WTC11 (cell line): Measurements from ENCODE around the gene CENPB. TPM values are rescaled to one million over a fixed set of nuclear protein-coding genes. Genes with fewer than 3 reads are reported as not detected.

Source experiments
- ATAC-seq: fragments of 200-7000 bp; cut with Tn5 transposase; 2 replicates; pipeline ENCODE4 v1.10.0; 2021; ENCODE audit warnings: mild to moderate bottlenecking, moderate library complexity
- CTCF ChIA-PET: fragments of 300-600 bp; sonication (Branson Sonifier 250); formaldehyde crosslinking; loops from one replicate; lab custom pipeline; 2021; ENCODE audit warnings: antibody characterized with exemption; lab: Charles Lee
- POLR2A ChIA-PET: fragments of 350-600 bp; sonication (Branson Sonifier 250); formaldehyde crosslinking; loops from one replicate; lab custom pipeline; 2021; ENCODE audit warnings: antibody characterized with exemption; lab: Charles Lee
- DNase-seq: peaks from one replicate; pipeline ENCODE4 v3.0.0; 2021; ENCODE audit warnings: low spot score
- H3K27ac Mint-ChIP-seq: 2 replicates; pipeline ENCODE4 v1.8.0; 2021; ENCODE audit warnings: mixed read lengths
- H3K27me3 Mint-ChIP-seq: 2 replicates; pipeline ENCODE4 v1.8.0; 2021; ENCODE audit warnings: low read depth, mild to moderate bottlenecking, moderate library complexity, mixed read lengths
- H3K36me3 Mint-ChIP-seq: 2 replicates; pipeline ENCODE4 v1.8.0; 2021; ENCODE audit warnings: mixed read lengths
- H3K4me1 Mint-ChIP-seq: 2 replicates; pipeline ENCODE4 v1.8.0; 2022; ENCODE audit warnings: mixed read lengths
- H3K4me3 Mint-ChIP-seq: 2 replicates; pipeline ENCODE4 v1.8.0; 2021; ENCODE audit warnings: mild to moderate bottlenecking, moderate library complexity, mixed read lengths
- H3K9me3 Mint-ChIP-seq: 2 replicates; pipeline ENCODE4 v1.8.0; 2021; ENCODE audit warnings: mixed read lengths
- CREM ChIP-seq: sonication (generic); formaldehyde crosslinking; IDR thresholded peaks from 2 replicates; pipeline ENCODE4 v1.8.1; 2022; ENCODE audit warnings: mild to moderate bottlenecking, missing genetic modification reagents, moderate library complexity
- ESRRA ChIP-seq: sonication (generic); formaldehyde crosslinking; IDR thresholded peaks from 2 replicates; pipeline ENCODE4 v1.8.1; 2022; ENCODE audit warnings: mild to moderate bottlenecking, missing genetic modification reagents, borderline replicate concordance
- FOXJ3 ChIP-seq: sonication (generic); formaldehyde crosslinking; IDR thresholded peaks from 2 replicates; pipeline ENCODE4 v1.9.0; 2021; ENCODE audit warnings: missing genetic modification reagents, mild to moderate bottlenecking, borderline replicate concordance
- NR2C2 ChIP-seq: sonication (generic); formaldehyde crosslinking; IDR thresholded peaks from 2 replicates; pipeline ENCODE4 v1.8.0; 2022; ENCODE audit warnings: mild to moderate bottlenecking, missing genetic modification reagents
- NR3C1 ChIP-seq: sonication (generic); formaldehyde crosslinking; conservative IDR thresholded peaks from 2 replicates; pipeline ENCODE4 v1.8.1; 2023; ENCODE audit warnings: low read depth, mild to moderate bottlenecking, missing genetic modification reagents
- PRRX2 ChIP-seq: fragments of 250-450 bp; sonication (Bioruptor Pico); IDR thresholded peaks from 2 replicates; pipeline ENCODE4 v1.8.0; 2021; ENCODE audit warnings: mild to moderate bottlenecking
- total RNA-seq: library from RNA; stranded (reverse); gene quantifications from 3 replicates; pipeline ENCODE4 v1.2.3, GENCODE V29; 2021
- TF ChIP-seq, protein P1 (sequence below): fragments of 200-600 bp; IDR thresholded peaks from 2 replicates; pipeline ENCODE4 v1.8.0; 2022; ENCODE audit warnings: antibody characterized with exemption
- TF ChIP-seq, protein P2 (sequence below): sonication (generic); formaldehyde crosslinking; IDR thresholded peaks from 2 replicates; pipeline ENCODE4 v1.8.0; 2022; ENCODE audit warnings: mild to moderate bottlenecking, missing genetic modification reagents
- TF ChIP-seq, protein P3 (sequence below): fragments of 250-450 bp; sonication (Bioruptor Pico); IDR thresholded peaks from 2 replicates; pipeline ENCODE4 v1.9.0; 2021; ENCODE audit warnings: mild to moderate bottlenecking
- TF ChIP-seq, protein P4 (sequence below): sonication (generic); formaldehyde crosslinking; IDR thresholded peaks from 2 replicates; pipeline ENCODE4 v1.8.0; 2022; ENCODE audit warnings: mild to moderate bottlenecking, missing genetic modification reagents
- TF ChIP-seq, protein P5 (sequence below): sonication (generic); formaldehyde crosslinking; conservative IDR thresholded peaks from 2 replicates; pipeline ENCODE4 v1.8.1; 2023; ENCODE audit warnings: mild to moderate bottlenecking, low read depth, missing genetic modification reagents, moderate library complexity
- TF ChIP-seq, protein P6 (sequence below): sonication (generic); formaldehyde crosslinking; IDR thresholded peaks from 2 replicates; pipeline ENCODE4 v1.8.1; 2022; ENCODE audit warnings: mild to moderate bottlenecking, missing genetic modification reagents, moderate library complexity, borderline replicate concordance

The CENPB gene
- total RNA-seq, 1 experiment from 2014 or later = 58.7 TPM

DNA sequence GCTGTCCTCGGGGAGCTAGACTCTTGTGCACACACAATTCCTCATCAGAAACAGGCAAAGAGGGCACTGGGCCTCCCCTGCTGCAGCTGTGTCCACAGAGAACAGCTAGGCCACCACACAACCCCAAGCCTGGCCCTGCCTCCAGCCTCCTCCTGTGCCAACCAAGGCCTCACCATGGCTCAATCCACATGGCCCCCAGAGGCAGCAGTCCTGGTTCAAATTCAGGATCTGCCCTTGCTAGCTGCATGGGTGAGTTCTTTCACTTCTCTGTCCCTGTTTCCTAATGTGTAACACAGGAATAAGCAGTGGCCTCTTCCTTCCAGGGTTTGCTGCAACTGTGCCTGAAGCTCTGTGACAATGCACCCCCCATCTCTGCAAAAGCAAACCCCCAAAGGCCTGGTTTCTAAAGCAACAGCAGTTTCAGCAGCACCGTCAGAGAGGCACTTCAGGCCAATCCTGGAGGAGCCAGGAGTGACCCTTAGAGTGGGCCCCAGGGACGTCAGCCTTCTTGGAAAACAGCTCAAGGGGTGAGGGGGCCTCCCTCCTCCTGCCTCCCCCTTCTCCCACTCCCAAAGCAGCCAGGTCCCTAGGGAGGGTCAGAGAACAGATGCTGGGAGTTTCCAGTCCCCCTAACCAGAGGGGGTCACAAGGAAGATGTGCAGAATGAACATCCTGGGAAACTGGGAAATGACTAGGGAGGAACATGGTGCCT, 21.2 kb downstream of the CENPB start:
- ATAC-seq (no peak), DNase-seq (no peak)
- TF ChIP-seq FOXJ3 (CRISPR knock-in tag) = no peak
- TF ChIP-seq NR3C1 (CRISPR knock-in tag) = no peak
- TF ChIP-seq ESRRA (CRISPR knock-in tag) = no peak
- TF ChIP-seq, protein P1, sequence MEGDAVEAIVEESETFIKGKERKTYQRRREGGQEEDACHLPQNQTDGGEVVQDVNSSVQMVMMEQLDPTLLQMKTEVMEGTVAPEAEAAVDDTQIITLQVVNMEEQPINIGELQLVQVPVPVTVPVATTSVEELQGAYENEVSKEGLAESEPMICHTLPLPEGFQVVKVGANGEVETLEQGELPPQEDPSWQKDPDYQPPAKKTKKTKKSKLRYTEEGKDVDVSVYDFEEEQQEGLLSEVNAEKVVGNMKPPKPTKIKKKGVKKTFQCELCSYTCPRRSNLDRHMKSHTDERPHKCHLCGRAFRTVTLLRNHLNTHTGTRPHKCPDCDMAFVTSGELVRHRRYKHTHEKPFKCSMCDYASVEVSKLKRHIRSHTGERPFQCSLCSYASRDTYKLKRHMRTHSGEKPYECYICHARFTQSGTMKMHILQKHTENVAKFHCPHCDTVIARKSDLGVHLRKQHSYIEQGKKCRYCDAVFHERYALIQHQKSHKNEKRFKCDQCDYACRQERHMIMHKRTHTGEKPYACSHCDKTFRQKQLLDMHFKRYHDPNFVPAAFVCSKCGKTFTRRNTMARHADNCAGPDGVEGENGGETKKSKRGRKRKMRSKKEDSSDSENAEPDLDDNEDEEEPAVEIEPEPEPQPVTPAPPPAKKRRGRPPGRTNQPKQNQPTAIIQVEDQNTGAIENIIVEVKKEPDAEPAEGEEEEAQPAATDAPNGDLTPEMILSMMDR = no peak
- TF ChIP-seq, protein P2, sequence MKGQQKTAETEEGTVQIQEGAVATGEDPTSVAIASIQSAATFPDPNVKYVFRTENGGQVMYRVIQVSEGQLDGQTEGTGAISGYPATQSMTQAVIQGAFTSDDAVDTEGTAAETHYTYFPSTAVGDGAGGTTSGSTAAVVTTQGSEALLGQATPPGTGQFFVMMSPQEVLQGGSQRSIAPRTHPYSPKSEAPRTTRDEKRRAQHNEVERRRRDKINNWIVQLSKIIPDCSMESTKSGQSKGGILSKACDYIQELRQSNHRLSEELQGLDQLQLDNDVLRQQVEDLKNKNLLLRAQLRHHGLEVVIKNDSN = no peak
- TF ChIP-seq CREM (CRISPR knock-in tag) = no peak
- no peaks in the 10 kb centered on the region for H3K9me3 Mint-ChIP-seq
- peaks cover 22% of the 10 kb centered on the region for H3K4me1 Mint-ChIP-seq
- no peaks in the 10 kb centered on the region; the same call in 1 of the 2 replicates for H3K27me3 Mint-ChIP-seq
- ChIA-PET POLR2A (no interaction called here), CTCF (interaction anchor here (1.2 to 8.1 kb wide), 2 partner anchors 14 to 16 kb away, joined by 3 to 195 read pairs; partner anchors contain the start of gene SPEF1)
- H3K36me3 Mint-ChIP-seq = peaks cover 3% of the 10 kb centered on the region
- H3K27ac Mint-ChIP-seq = no peak overlapping the region
- H3K4me3 Mint-ChIP-seq = peak overlapping the region; percentile 94

DNA sequence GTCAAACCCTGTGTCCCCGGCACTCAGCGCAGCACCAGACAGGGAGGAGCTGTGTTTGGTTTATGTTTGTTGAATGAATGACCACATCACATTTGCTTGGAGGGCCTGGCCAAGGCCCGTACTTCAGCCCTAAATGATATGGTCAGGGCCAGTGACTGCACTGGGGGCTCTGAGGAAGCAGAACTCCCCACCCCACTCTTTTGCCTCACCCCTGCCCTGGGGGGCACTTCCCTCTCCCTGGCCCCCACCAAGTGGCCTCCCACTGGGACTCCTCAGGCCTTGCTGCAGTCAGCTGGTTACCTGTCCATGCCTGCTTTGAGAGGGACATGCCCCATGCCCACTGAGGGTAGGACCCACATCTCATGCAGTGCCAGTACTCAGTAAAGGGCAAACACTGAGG, 21.9 kb downstream of the CENPB start:
- no peaks in the 10 kb centered on the region for H3K9me3 Mint-ChIP-seq
- POLR2A ChIA-PET = no interaction called here
- TF ChIP-seq, protein P3, sequence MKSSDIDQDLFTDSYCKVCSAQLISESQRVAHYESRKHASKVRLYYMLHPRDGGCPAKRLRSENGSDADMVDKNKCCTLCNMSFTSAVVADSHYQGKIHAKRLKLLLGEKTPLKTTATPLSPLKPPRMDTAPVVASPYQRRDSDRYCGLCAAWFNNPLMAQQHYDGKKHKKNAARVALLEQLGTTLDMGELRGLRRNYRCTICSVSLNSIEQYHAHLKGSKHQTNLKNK = no peak
- TF ChIP-seq NR2C2 (CRISPR knock-in tag) (no peak), FOXJ3 (CRISPR knock-in tag) (no peak), PRRX2 (CRISPR knock-in tag) (no peak)
- TF ChIP-seq, protein P4, sequence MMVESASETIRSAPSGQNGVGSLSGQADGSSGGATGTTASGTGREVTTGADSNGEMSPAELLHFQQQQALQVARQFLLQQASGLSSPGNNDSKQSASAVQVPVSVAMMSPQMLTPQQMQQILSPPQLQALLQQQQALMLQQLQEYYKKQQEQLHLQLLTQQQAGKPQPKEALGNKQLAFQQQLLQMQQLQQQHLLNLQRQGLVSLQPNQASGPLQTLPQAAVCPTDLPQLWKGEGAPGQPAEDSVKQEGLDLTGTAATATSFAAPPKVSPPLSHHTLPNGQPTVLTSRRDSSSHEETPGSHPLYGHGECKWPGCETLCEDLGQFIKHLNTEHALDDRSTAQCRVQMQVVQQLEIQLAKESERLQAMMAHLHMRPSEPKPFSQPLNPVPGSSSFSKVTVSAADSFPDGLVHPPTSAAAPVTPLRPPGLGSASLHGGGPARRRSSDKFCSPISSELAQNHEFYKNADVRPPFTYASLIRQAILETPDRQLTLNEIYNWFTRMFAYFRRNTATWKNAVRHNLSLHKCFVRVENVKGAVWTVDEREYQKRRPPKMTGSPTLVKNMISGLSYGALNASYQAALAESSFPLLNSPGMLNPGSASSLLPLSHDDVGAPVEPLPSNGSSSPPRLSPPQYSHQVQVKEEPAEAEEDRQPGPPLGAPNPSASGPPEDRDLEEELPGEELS (CRISPR knock-in tag) = no peak
- TF ChIP-seq, protein P5, sequence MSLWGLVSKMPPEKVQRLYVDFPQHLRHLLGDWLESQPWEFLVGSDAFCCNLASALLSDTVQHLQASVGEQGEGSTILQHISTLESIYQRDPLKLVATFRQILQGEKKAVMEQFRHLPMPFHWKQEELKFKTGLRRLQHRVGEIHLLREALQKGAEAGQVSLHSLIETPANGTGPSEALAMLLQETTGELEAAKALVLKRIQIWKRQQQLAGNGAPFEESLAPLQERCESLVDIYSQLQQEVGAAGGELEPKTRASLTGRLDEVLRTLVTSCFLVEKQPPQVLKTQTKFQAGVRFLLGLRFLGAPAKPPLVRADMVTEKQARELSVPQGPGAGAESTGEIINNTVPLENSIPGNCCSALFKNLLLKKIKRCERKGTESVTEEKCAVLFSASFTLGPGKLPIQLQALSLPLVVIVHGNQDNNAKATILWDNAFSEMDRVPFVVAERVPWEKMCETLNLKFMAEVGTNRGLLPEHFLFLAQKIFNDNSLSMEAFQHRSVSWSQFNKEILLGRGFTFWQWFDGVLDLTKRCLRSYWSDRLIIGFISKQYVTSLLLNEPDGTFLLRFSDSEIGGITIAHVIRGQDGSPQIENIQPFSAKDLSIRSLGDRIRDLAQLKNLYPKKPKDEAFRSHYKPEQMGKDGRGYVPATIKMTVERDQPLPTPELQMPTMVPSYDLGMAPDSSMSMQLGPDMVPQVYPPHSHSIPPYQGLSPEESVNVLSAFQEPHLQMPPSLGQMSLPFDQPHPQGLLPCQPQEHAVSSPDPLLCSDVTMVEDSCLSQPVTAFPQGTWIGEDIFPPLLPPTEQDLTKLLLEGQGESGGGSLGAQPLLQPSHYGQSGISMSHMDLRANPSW (CRISPR knock-in tag) = no peak
- TF ChIP-seq, protein P6, sequence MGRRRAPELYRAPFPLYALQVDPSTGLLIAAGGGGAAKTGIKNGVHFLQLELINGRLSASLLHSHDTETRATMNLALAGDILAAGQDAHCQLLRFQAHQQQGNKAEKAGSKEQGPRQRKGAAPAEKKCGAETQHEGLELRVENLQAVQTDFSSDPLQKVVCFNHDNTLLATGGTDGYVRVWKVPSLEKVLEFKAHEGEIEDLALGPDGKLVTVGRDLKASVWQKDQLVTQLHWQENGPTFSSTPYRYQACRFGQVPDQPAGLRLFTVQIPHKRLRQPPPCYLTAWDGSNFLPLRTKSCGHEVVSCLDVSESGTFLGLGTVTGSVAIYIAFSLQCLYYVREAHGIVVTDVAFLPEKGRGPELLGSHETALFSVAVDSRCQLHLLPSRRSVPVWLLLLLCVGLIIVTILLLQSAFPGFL (CRISPR knock-in tag) = no peak
- CTCF ChIA-PET = interaction anchor here (8.1 kb wide), 1 partner anchor 13 kb away, joined by 195 read pairs; no protein-coding TSS in a partner anchor
- peaks cover 3% of the 10 kb centered on the region for H3K36me3 Mint-ChIP-seq
- peaks cover 22% of the 10 kb centered on the region for H3K4me1 Mint-ChIP-seq
- no peaks in the 10 kb centered on the region; the same call in 1 of the 2 replicates for H3K27me3 Mint-ChIP-seq
- ATAC-seq = no peak
- DNase-seq = no peak
- no peak overlapping the region for H3K27ac Mint-ChIP-seq
- H3K4me3 Mint-ChIP-seq = no peak overlapping the region
